K562 (cell line): Measurements from ENCODE around the gene PFKFB2. TPM values are rescaled to one million over a fixed set of nuclear protein-coding genes. Genes with fewer than 3 reads are reported as not detected.
"Not testable (repeated sequence)": the region's sequence is repeated elsewhere in the genome, so short reads cannot be mapped to it uniquely, and the experiment has no call there.

ENCODE experiments used
- ATAC-seq: fragments of 200-7000 bp; cut with Tn5 transposase; 3 replicates; pipeline ENCODE4 v1.9.1; 2020; ENCODE audit warnings: moderate library complexity
- BruUV-seq: library from RNA; stranded (reverse); fragments of 400-500 nt; replicated peaks from 2 replicates; lab custom pipeline; 2021; lab: Mats Ljungman, UMichigan
- CTCF ChIA-PET: fragments of 300-600 bp; formaldehyde crosslinking; extraction: SDS; loops from one replicate; lab custom pipeline; 2021; ENCODE audit warnings: low intra/inter-chr PET ratio; lab: Yijun Ruan, JAX
- POLR2A ChIA-PET: fragments of 300-600, 350-650 bp; sonication (Branson Sonifier 250); formaldehyde crosslinking; extraction: SDS; loops from one replicate; lab custom pipeline; 2021; ENCODE audit warnings: antibody characterized with exemption, inconsistent platforms; lab: Yijun Ruan, JAX
- DNase-seq, 4 experiments: peaks; one replicate each; pipeline versions ENCODE4 v3.0.0 to v3.0.0-alpha.2; 2011 to 2018; ENCODE audit warnings: low spot score in 3 of 4, mixed read lengths in 3 of 4; ENCODE audit errors: extremely low read depth in 1 of 4
- FAIRE-seq: peaks from 2 replicates; lab custom pipeline; 2011; peaks lifted over from hg19 to GRCh38; lab: Jason Lieb, UNC
- H2AFZ ChIP-seq: 2 replicates; pipeline ENCODE4 v1.6.0; 2011; ENCODE audit warnings: low read depth, low read length, control low read depth, inconsistent platforms
- H3K27ac ChIP-seq: fragments of 200-600 bp; 3 replicates; pipeline ENCODE4 v1.8.0; 2011; ENCODE audit warnings: low read depth, mild to moderate bottlenecking, control low read depth, inconsistent platforms, low read length, moderate library complexity, mixed read lengths; ENCODE audit errors: extremely low read depth
- H3K27me3 ChIP-seq, 2 experiments: fragments of 300-600 bp in 1 of 2; 2 replicates in 1 of 2; 3 replicates in 1 of 2; pipeline versions ENCODE4 v1.6.0 to v1.8.0; 2011; ENCODE audit warnings: inconsistent platforms in 2 of 2, low read length in 2 of 2, mild to moderate bottlenecking in 1 of 2, mixed read lengths in 1 of 2, moderate library complexity in 1 of 2; ENCODE audit not compliant: control insufficient read depth in 2 of 2, insufficient read depth in 2 of 2
- H3K36me3 ChIP-seq: fragments of 300-600 bp; 3 replicates; pipeline ENCODE4 v1.8.0; 2011; ENCODE audit warnings: mild to moderate bottlenecking, low read length, inconsistent platforms; ENCODE audit not compliant: control insufficient read depth, insufficient read depth
- H3K4me1 ChIP-seq, 2 experiments: fragments of 200-600 bp in 1 of 2; replicated peaks in 1 of 2; 2 replicates in 1 of 2; 3 replicates in 1 of 2; pipeline versions ENCODE4 v1.5.1 to v1.8.0; 2011; ENCODE audit warnings: inconsistent platforms in 2 of 2, low read length in 2 of 2, mild to moderate bottlenecking in 1 of 2, mixed read lengths in 1 of 2, moderate library complexity in 1 of 2; ENCODE audit not compliant: control insufficient read depth in 2 of 2, insufficient read depth in 2 of 2
- H3K4me2 ChIP-seq: 2 replicates; pipeline ENCODE4 v1.6.1; 2011; ENCODE audit warnings: low read length, control low read depth, inconsistent platforms, mixed read lengths; ENCODE audit not compliant: insufficient read depth
- H3K4me3 ChIP-seq: fragments of 200-600 bp; sonication (generic), shearing (Covaris generic); 2 replicates; pipeline ENCODE4 v1.5.1; 2016; ENCODE audit warnings: control low read depth, inconsistent platforms
- H3K79me2 ChIP-seq: fragments of 200-600 bp; 3 replicates; pipeline ENCODE4 v1.8.0; 2011; ENCODE audit warnings: low read length, inconsistent platforms; ENCODE audit not compliant: control insufficient read depth, insufficient read depth
- H3K9ac ChIP-seq, 2 experiments: 2 replicates each; pipeline versions ENCODE4 v1.6.0 to v1.6.1; 2011; ENCODE audit warnings: low read depth in 2 of 2, low read length in 2 of 2, control low read depth in 1 of 2, inconsistent platforms in 1 of 2, mild to moderate bottlenecking in 1 of 2, mixed read lengths in 1 of 2; ENCODE audit not compliant: insufficient read depth in 1 of 2
- H3K9me1 ChIP-seq: one replicate; pipeline ENCODE4 v1.6.0; 2011; ENCODE audit warnings: inconsistent platforms, mild to moderate bottlenecking, low read length, moderate library complexity; ENCODE audit not compliant: control insufficient read depth, insufficient read depth
- H3K9me3 ChIP-seq: replicated peaks from 2 replicates; pipeline ENCODE4 v1.5.1; 2011; ENCODE audit warnings: low read depth, low read length, inconsistent platforms; ENCODE audit not compliant: control insufficient read depth, insufficient read depth
- H4K20me1 ChIP-seq: replicated peaks from 2 replicates; pipeline ENCODE4 v1.6.1; 2011; ENCODE audit warnings: low read length, inconsistent platforms, mixed read lengths; ENCODE audit not compliant: control insufficient read depth, insufficient read depth
- BCOR ChIP-seq: fragments of 450-650 bp; IDR thresholded peaks from 2 replicates; pipeline ENCODE4 v1.6.1; 2016
- C11orf30 ChIP-seq: fragments of 450-650 bp; IDR thresholded peaks from 2 replicates; pipeline ENCODE4 v1.6.1; 2016; ENCODE audit warnings: low read depth, mild to moderate bottlenecking
- HDAC1 ChIP-seq, 2 experiments: fragments of 450-650 bp; IDR thresholded peaks; 2 replicates each; pipeline ENCODE4 v1.6.1; 2016 to 2017; ENCODE audit warnings: inconsistent platforms in 1 of 2, mild to moderate bottlenecking in 1 of 2, moderate library complexity in 1 of 2
- IFI16 ChIP-seq: fragments of 250-450 bp; sonication (Bioruptor Pico); IDR thresholded peaks from 2 replicates; pipeline ENCODE4 v2.1.2; 2022; ENCODE audit warnings: mild to moderate bottlenecking, inconsistent platforms
- KDM1A ChIP-seq, 2 experiments: fragments of 450-650 bp; IDR thresholded peaks; 2 replicates each; pipeline ENCODE4 v1.6.1; 2016; ENCODE audit warnings: mild to moderate bottlenecking in 2 of 2
- MYNN ChIP-seq, 2 experiments: sonication (generic); formaldehyde crosslinking in 1 of 2; IDR thresholded peaks; 2 replicates each; pipeline versions ENCODE4 v1.5.0 to v1.6.1; 2016 to 2020; ENCODE audit warnings: antibody characterized with exemption in 1 of 2, missing genetic modification reagents in 1 of 2
- NFIC ChIP-seq: fragments of 450-650 bp; IDR thresholded peaks from 2 replicates; pipeline ENCODE4 v1.6.1; 2017; ENCODE audit warnings: mild to moderate bottlenecking, inconsistent platforms
- ZNF146 ChIP-seq: IDR thresholded peaks from one replicate; pipeline ENCODE4 v1.6.1; 2018; ENCODE audit warnings: missing compliant biosample characterization; ENCODE audit not compliant: unreplicated experiment
- ZNF253 ChIP-seq: fragments of 250-450 bp; sonication (Bioruptor Pico); conservative IDR thresholded peaks from 2 replicates; pipeline ENCODE4 v1.6.1; 2021; ENCODE audit warnings: mild to moderate bottlenecking
- ZNF316 ChIP-seq: fragments of 450-650 bp; IDR thresholded peaks from 2 replicates; pipeline ENCODE4 v1.6.1; 2016
- WGBS: fragments of 100-300 bp; shearing (Covaris generic); methylation state at CpG from one replicate; pipeline ENCODE4 v1.1.6; 2016; ENCODE audit warnings: low coverage, mixed read lengths; ENCODE audit not compliant: insufficient coverage; ENCODE audit errors: missing lambda C conversion rate; 5-methylcytosine and 5-hydroxymethylcytosine counted together
- in situ Hi-C: fragments of 300-500 bp; cut with MboI; formaldehyde crosslinking; loops from 4 replicates; pipeline ENCODE4 v1.15.0; 2018; ENCODE audit warnings: inconsistent platforms, mixed read lengths
- intact Hi-C: fragments of 100-400 bp; cut with micrococcal nuclease; formaldehyde crosslinking; loops from 2 replicates; pipeline ENCODE4 v1.14.2; 2022
- polyA plus RNA-seq, 8 experiments: library from polyadenylated mRNA; depleted of rRNA in 4 of 8; stranded (reverse) in 5 of 8; unstranded in 3 of 8; fragments of >200 nt; fragmentation: Nextera tagmentation in 2 of 8; fragmentation: Illumina TruSeq in 1 of 8; extraction: Ambion mirVana in 2 of 8; extraction: Trizol in 1 of 8; gene quantifications; 2 replicates each; pipeline versions ENCODE4 v1.2.1 to v1.2.3, GENCODE V29; 2011 to 2014; ENCODE audit warnings: inconsistent platforms in 1 of 8, missing spikeins in 1 of 8
- total RNA-seq, 7 experiments: library from RNA; depleted of rRNA in 6 of 7; stranded (reverse); fragments of >200 nt in 6 of 7; fragmentation: Illumina TruSeq in 2 of 7; extraction: Trizol in 2 of 7; gene quantifications; 2 replicates each; pipeline versions ENCODE4 v1.2.1 to v1.2.3, GENCODE V29; 2011 to 2021; ENCODE audit warnings: low replicate concordance in 1 of 7

The PFKFB2 gene
- total and polyA plus RNA-seq, 9 of the 15 experiments (the other 6 are each of a cell fraction or from before 2014, with no cell fraction given) = 6.9 to 26.0 (median 16.4) TPM

DNA sequence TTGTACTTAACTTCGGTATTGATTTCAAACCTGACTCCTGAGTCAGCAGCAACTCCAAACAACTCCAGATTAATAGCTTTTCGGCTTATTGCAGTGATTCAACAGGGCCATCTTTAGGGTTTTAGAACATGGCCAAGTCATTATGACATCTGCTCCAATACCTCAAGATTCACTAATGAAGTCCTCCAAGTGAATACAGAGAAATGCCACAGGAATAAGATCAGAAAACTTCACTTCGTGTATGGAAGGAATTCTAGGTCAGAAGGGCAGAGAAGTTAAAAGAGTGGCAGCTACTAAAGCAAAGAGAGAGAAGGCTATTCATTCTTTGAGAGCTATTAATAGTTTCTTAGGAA lies 12.9 kb upstream of the PFKFB2 start:
- WGBS = 22% methylated on average over 3 of the region's 3 CpGs
- no peaks in the 10 kb centered on the region for H4K20me1 ChIP-seq
- H3K36me3 ChIP-seq = peaks cover 26% of the 10 kb centered on the region; the same call in 2 of the 3 replicates
- no peak overlapping the region for H3K4me2 ChIP-seq
- peaks cover 9 to 37% of the 10 kb centered on the region in 2 experiments for H3K4me1 ChIP-seq
- H2AFZ ChIP-seq = 0 out of 2 replicates have a peak overlapping the region, but pooled peaks have one; percentile 18
- BruUV-seq = no TSS peak
- H3K9ac ChIP-seq = no peak overlapping the region
- H3K27me3 ChIP-seq = no peaks in the 10 kb centered on the region
- peaks cover 26% of the 10 kb centered on the region for H3K79me2 ChIP-seq
- no peak for FAIRE-seq
- in situ Hi-C loops (no loop called here), intact Hi-C loops (no loop called here)
- H3K4me3 ChIP-seq = no peak overlapping the region
- DNase-seq = no peak
- H3K27ac ChIP-seq = peak overlapping the region; percentile 19; the same call in 2 of the 3 replicates
- ChIA-PET POLR2A (interaction anchor here (0.6 to 4.2 kb wide), 9 partner anchors 8 to 111 kb away, joined by 3 to 29 read pairs (median 6); partner anchors contain the start of genes C1orf116, PFKFB2 and YOD1), CTCF (no interaction called here)
- no peaks in the 10 kb centered on the region for H3K9me1 ChIP-seq
- ATAC-seq = peak; percentile 4
- H3K9me3 ChIP-seq = no peaks in the 10 kb centered on the region
- TF ChIP-seq ZNF253 (CRISPR knock-in tag) (0 out of 2 replicates have a peak, but pooled peaks have one; percentile 16), ZNF316 (peak; percentile 63), KDM1A (IDR thresholded peaks at IDR 0.05) (peak; percentile 68 to 79), IFI16 (CRISPR knock-in tag) (no peak), MYNN (IDR thresholded peaks at IDR 0.05) (no peak), MYNN (CRISPR knock-in tag; IDR thresholded peaks at IDR 0.05) (no peak), C11orf30 (peak; percentile 49)

DNA sequence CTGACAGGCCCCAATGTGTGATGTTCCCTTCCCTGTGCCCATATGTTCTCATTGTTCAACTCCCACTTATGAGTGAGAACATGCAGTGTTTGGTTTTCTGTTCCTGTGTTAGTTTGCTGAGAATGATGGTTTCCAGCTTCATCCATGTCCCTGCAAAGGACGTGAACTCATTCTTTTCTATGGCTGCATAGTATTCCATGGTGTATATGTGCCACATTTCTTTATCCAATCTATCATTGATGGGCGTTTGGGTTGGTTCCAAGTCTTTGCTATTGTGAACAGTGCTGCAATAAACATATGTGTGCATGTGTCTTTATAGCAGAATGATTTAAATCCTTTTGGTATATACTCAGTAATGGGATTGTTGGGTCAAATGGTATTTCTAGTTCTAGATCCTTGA lies 11.7 kb upstream of the PFKFB2 start:
- CTCF ChIA-PET = not testable (repeated sequence)

More for the DNA sequence above, 11.7 kb upstream of the PFKFB2 start:
- POLR2A ChIA-PET = interaction anchor here (0.8 to 9.8 kb wide), 3 partner anchors 9 to 433 kb away, joined by 3 to 97 read pairs (median 29); partner anchors contain the start of gene C1orf116
- not testable (repeated sequence) for H3K4me2 ChIP-seq, H2AFZ ChIP-seq, H3K9me3 ChIP-seq, H3K27me3 ChIP-seq, H3K9ac ChIP-seq
- WGBS = 66% methylated on average over 2 of the region's 2 CpGs
- Histone ChIP-seq H3K36me3 (peaks cover 39% of the 10 kb centered on the region), H3K4me1 (peaks cover 9 to 38% of the 10 kb centered on the region in 2 experiments)
- TF ChIP-seq ZNF146 (CRISPR knock-in tag) (peak; percentile 62), HDAC1 (IDR thresholded peaks at IDR 0.05) (peak in 1 of 2 experiments; percentile 32; a peak in 1 of 4 replicates), NFIC (peak; percentile 35; the same call in 1 of the 2 replicates), BCOR (0 out of 2 replicates have a peak, but pooled peaks have one; percentile 45), KDM1A (IDR thresholded peaks at IDR 0.05) (peak; percentile 30 to 40; a peak in 2 of 4 replicates)
- TF ChIP-seq, all 486 proteins: peak for 5; not testable (repeated sequence) for 481
- H4K20me1 ChIP-seq, BruUV-seq, H3K9me1 ChIP-seq, in situ Hi-C loops, H3K4me3 ChIP-seq, ATAC-seq, DNase-seq, H3K27ac ChIP-seq, intact Hi-C loops, FAIRE-seq: not testable (repeated sequence)
- peaks cover 38% of the 10 kb centered on the region for H3K79me2 ChIP-seq
